ENCODE measurements around the gene DOCK8. TPM values are rescaled to one million over a fixed set of nuclear protein-coding genes. Genes with fewer than 3 reads are reported as not detected.

DOCK8 gene
- total and polyA plus RNA-seq, 2 of the 4 experiments (the other 2 are of a cell fraction): not detected

DNA sequence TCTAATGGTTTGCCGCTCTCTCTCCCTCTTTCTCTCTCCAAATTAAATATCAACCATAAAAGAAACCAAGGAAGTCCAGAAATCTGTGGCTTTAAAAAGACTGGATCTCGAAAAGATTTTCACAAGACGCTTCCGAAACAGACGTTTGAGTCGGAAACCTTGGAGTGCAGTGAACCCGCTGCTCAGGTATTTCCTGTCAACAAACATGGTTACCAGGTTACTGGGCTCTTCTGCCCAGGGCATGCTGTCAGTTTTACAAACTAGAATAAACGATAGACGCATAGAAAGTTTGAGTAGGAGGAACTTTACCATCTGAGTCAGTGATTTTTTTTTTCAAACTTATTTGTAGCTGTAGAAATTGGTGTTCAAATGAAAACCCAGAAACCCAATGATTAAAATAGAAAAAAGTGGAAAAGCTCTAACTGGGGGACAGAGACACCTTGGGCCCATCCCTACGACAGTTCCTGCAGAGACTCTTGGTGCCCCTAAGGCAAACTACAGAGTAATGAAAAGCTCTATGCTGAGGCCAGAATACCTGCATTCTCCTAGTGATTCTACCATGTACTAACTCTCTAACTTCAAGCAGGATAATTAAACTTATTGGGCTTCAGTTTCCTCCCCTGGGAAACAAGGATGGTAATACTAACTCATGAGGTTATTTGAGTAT lies 90.0 kb downstream of the DOCK8 start:
- BruUV-seq (replicated peaks): no TSS peak
- Histone ChIP-seq H3K4me1 (ENCODE audit: control insufficient read depth, insufficient read depth, low read length) (no peaks in the 10 kb centered on the region), H3K4me2 (ENCODE audit: low read depth, low read length) (no peak overlapping the region), H3K56ac (ENCODE audit: extremely low read depth, insufficient read depth, low read length) (no peak overlapping the region), H2BK15ac (ENCODE audit: low read depth, low read length) (no peak overlapping the region), H3K4ac (ENCODE audit: low read depth, low read length) (no peak overlapping the region), H3K36me3 (ENCODE audit: control insufficient read depth, insufficient read depth, low read length) (no peaks in the 10 kb centered on the region), H4K91ac (ENCODE audit: insufficient read depth, low read depth, low read length) (no peak overlapping the region), H2AK5ac (ENCODE audit: low read depth, low read length) (no peak overlapping the region), H3K79me1 (ENCODE audit: low read depth in 1 of 2, low read length in 2 of 2) (no peaks in the 10 kb centered on the region), H2AK9ac (replicated peaks; ENCODE audit: low read depth, low read length, poor library complexity) (no peak overlapping the region), H3K9me1 (ENCODE audit: insufficient read depth, low read length) (no peaks in the 10 kb centered on the region), H3K4me3 (ENCODE audit: insufficient read depth, low read depth, low read length) (no peak overlapping the region), H4K8ac (ENCODE audit: low read depth in 2 of 2, low read length in 2 of 2) (no peak overlapping the region), H3K14ac (replicated peaks; ENCODE audit: low read depth, low read length) (no peak overlapping the region), H3K9me3 (ENCODE audit: control insufficient read depth, insufficient read depth, low read length) (no peaks in the 10 kb centered on the region), H3K27me3 (ENCODE audit: control insufficient read depth, insufficient read depth, low read length) (no peaks in the 10 kb centered on the region), H3K27ac (ENCODE audit: insufficient read depth, low read length) (no peak overlapping the region), H3K18ac (ENCODE audit: low read depth, low read length) (no peak overlapping the region), H4K20me1 (ENCODE audit: insufficient read depth, low read length) (no peaks in the 10 kb centered on the region), H2BK120ac (ENCODE audit: low read depth, low read length) (no peak overlapping the region), H2AFZ (replicated peaks; ENCODE audit: low read length, poor library complexity) (no peak overlapping the region), H2BK5ac (ENCODE audit: low read depth, low read length, poor library complexity, severe bottlenecking) (no peak overlapping the region), H3K9ac (ENCODE audit: low read depth, low read length) (no peak overlapping the region), H2BK20ac (ENCODE audit: low read depth, low read length) (no peak overlapping the region), H3K23ac (ENCODE audit: low read depth, low read length) (no peak overlapping the region), H4K5ac (ENCODE audit: low read depth, low read length) (no peak overlapping the region)
- in situ Hi-C loops (cut with MboI; ENCODE audit: low sequenced_read_pairs) (no loop called here), intact Hi-C loops (cut with micrococcal nuclease) (no loop called here), dilution Hi-C loops (cut with HindIII; ENCODE audit: low sequenced_read_pairs, unreplicated experiment) (no loop called here)
- 72% methylated on average over 6 of the region's 10 CpGs; no CpG with 5 or more reads in 1 of the 2 experiments for WGBS, 2 experiments (ENCODE audit: extremely low coverage in 2 of 2, insufficient read length in 1 of 2)
- CTCF ChIA-PET: no interaction called here
- POLR2A ChIA-PET (ENCODE audit: unreplicated experiment): no interaction called here
- no peak for TF ChIP-seq CEBPB (IDR thresholded peaks at IDR 0.05; ENCODE audit: low read depth, low read length)
- TF ChIP-seq, protein P1, sequence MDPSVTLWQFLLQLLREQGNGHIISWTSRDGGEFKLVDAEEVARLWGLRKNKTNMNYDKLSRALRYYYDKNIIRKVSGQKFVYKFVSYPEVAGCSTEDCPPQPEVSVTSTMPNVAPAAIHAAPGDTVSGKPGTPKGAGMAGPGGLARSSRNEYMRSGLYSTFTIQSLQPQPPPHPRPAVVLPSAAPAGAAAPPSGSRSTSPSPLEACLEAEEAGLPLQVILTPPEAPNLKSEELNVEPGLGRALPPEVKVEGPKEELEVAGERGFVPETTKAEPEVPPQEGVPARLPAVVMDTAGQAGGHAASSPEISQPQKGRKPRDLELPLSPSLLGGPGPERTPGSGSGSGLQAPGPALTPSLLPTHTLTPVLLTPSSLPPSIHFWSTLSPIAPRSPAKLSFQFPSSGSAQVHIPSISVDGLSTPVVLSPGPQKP (IDR thresholded peaks at IDR 0.05; ENCODE audit: borderline replicate concordance, low read depth, low read length): no peak
- no peak for TF ChIP-seq RAD21 (IDR thresholded peaks at IDR 0.05; ENCODE audit: low read length)
- no peak for TF ChIP-seq NFE2L2 (IDR thresholded peaks at IDR 0.05; ENCODE audit: low read depth, low read length)
- TF ChIP-seq MXI1 (IDR thresholded peaks at IDR 0.05; ENCODE audit: borderline replicate concordance, low read depth, low read length): no peak
- TF ChIP-seq BHLHE40 (IDR thresholded peaks at IDR 0.05; ENCODE audit: low read depth, low read length): no peak
- no peak for TF ChIP-seq MAFK (IDR thresholded peaks at IDR 0.05; ENCODE audit: low read depth, low read length)
- TF ChIP-seq SMC3 (IDR thresholded peaks at IDR 0.05; ENCODE audit: low read depth, low read length): no peak
- no peak for TF ChIP-seq FOS (IDR thresholded peaks at IDR 0.05; ENCODE audit: low read depth, low read length)
- no peak for TF ChIP-seq MAZ (IDR thresholded peaks at IDR 0.05; ENCODE audit: borderline replicate concordance, low read depth, low read length)
- TF ChIP-seq, protein P2, sequence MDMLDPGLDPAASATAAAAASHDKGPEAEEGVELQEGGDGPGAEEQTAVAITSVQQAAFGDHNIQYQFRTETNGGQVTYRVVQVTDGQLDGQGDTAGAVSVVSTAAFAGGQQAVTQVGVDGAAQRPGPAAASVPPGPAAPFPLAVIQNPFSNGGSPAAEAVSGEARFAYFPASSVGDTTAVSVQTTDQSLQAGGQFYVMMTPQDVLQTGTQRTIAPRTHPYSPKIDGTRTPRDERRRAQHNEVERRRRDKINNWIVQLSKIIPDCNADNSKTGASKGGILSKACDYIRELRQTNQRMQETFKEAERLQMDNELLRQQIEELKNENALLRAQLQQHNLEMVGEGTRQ (IDR thresholded peaks at IDR 0.05; ENCODE audit: low read depth, low read length): no peak
- TF ChIP-seq, protein P3, sequence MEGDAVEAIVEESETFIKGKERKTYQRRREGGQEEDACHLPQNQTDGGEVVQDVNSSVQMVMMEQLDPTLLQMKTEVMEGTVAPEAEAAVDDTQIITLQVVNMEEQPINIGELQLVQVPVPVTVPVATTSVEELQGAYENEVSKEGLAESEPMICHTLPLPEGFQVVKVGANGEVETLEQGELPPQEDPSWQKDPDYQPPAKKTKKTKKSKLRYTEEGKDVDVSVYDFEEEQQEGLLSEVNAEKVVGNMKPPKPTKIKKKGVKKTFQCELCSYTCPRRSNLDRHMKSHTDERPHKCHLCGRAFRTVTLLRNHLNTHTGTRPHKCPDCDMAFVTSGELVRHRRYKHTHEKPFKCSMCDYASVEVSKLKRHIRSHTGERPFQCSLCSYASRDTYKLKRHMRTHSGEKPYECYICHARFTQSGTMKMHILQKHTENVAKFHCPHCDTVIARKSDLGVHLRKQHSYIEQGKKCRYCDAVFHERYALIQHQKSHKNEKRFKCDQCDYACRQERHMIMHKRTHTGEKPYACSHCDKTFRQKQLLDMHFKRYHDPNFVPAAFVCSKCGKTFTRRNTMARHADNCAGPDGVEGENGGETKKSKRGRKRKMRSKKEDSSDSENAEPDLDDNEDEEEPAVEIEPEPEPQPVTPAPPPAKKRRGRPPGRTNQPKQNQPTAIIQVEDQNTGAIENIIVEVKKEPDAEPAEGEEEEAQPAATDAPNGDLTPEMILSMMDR (conservative IDR thresholded peaks at IDR 0.05; ENCODE audit: low read depth, low read length): no peak
- TF ChIP-seq CHD1 (IDR thresholded peaks at IDR 0.05; ENCODE audit: low read depth, low read length): no peak
- TF ChIP-seq RFX5 (IDR thresholded peaks at IDR 0.05; ENCODE audit: low read depth, low read length): no peak
- TF ChIP-seq POLR2A (IDR thresholded peaks at IDR 0.05; ENCODE audit: low read depth, low read length): no peak
- DNase-seq: no peak
- no peak for ATAC-seq (ENCODE audit: low read depth)
